HEK293T (cell line): ENCODE measurements around the gene PPY.
A peak's percentile ranks its signal among the peaks of the same experiment; 100 is the strongest.
"Not testable (repeated sequence)": the region's sequence is repeated elsewhere in the genome, so short reads cannot be mapped to it uniquely, and the experiment has no call there.

ENCODE experiments used
- CTCF ChIA-PET: fragments of 350-600 bp; formaldehyde crosslinking; extraction: SDS; loops from one replicate; lab custom pipeline; 2021; ENCODE audit warnings: antibody characterized with exemption, inconsistent platforms; lab: Yijun Ruan, JAX
- POLR2A ChIA-PET: fragments of 350-600 bp; formaldehyde crosslinking; extraction: SDS; loops from one replicate; lab custom pipeline; 2020; ENCODE audit warnings: antibody characterized with exemption, inconsistent platforms; lab: Yijun Ruan, JAX
- DNase-seq: peaks from one replicate; pipeline ENCODE4 v3.0.0; 2012; ENCODE audit warnings: mixed read lengths; ENCODE audit errors: extremely low spot score
- ARNT ChIP-seq: fragments of 450-650 bp; IDR thresholded peaks from 2 replicates; pipeline ENCODE4 v1.6.1; 2017; ENCODE audit warnings: mild to moderate bottlenecking
- BHLHE40 ChIP-seq: fragments of 450-650 bp; IDR thresholded peaks from 2 replicates; pipeline ENCODE4 v1.6.1; 2016; ENCODE audit warnings: mild to moderate bottlenecking, moderate library complexity, borderline replicate concordance
- CTBP1 ChIP-seq: fragments of 450-650 bp; IDR thresholded peaks from 2 replicates; pipeline ENCODE4 v1.6.1; 2016; ENCODE audit warnings: borderline replicate concordance
- ELF4 ChIP-seq: fragments of 450-650 bp; IDR thresholded peaks from 2 replicates; pipeline ENCODE4 v1.6.1; 2017; ENCODE audit warnings: antibody characterized with exemption
- FOXA1 ChIP-seq: fragments of 450-650 bp; IDR thresholded peaks from 2 replicates; pipeline ENCODE4 v1.6.1; 2016; ENCODE audit warnings: mild to moderate bottlenecking
- FOXK2 ChIP-seq: fragments of 450-650 bp; IDR thresholded peaks from 2 replicates; pipeline ENCODE4 v1.6.1; 2016; ENCODE audit warnings: mild to moderate bottlenecking
- FOXM1 ChIP-seq: fragments of 450-650 bp; IDR thresholded peaks from 2 replicates; pipeline ENCODE4 v1.6.1; 2017; ENCODE audit warnings: mild to moderate bottlenecking, borderline replicate concordance
- HDGF ChIP-seq: fragments of 450-650 bp; IDR thresholded peaks from 2 replicates; pipeline ENCODE4 v1.6.1; 2017; ENCODE audit warnings: antibody characterized with exemption, borderline replicate concordance
- L3MBTL2 ChIP-seq: fragments of 450-650 bp; conservative IDR thresholded peaks from 2 replicates; pipeline ENCODE4 v1.6.1; 2016; ENCODE audit warnings: mild to moderate bottlenecking
- LEF1 ChIP-seq: fragments of 450-650 bp; IDR thresholded peaks from 2 replicates; pipeline ENCODE4 v1.6.1; 2017; ENCODE audit warnings: mild to moderate bottlenecking, borderline replicate concordance
- NFRKB ChIP-seq: fragments of 450-650 bp; IDR thresholded peaks from 2 replicates; pipeline ENCODE4 v1.6.1; 2016; ENCODE audit warnings: mild to moderate bottlenecking, moderate library complexity
- PKNOX1 ChIP-seq: fragments of 450-650 bp; IDR thresholded peaks from 2 replicates; pipeline ENCODE4 v1.6.1; 2016
- SP1 ChIP-seq: fragments of 450-650 bp; IDR thresholded peaks from 2 replicates; pipeline ENCODE4 v1.6.1; 2017
- SUZ12 ChIP-seq: fragments of 450-650 bp; IDR thresholded peaks from 2 replicates; pipeline ENCODE4 v1.6.1; 2016; ENCODE audit warnings: mild to moderate bottlenecking
- TARDBP ChIP-seq: fragments of 450-650 bp; IDR thresholded peaks from 2 replicates; pipeline ENCODE4 v1.6.1; 2016
- ZNF384 ChIP-seq: fragments of 450-650 bp; IDR thresholded peaks from 2 replicates; pipeline ENCODE4 v1.6.1; 2016

Gene PPY

GRCh38 chr17:43976963-43977837, 34.9 kb upstream of the PPY start:
- DNase-seq = no peak
- POLR2A ChIA-PET = no interaction called here
- TF ChIP-seq HDGF (no peak), NFRKB (no peak), FOXM1 (no peak), ZNF384 (no peak), TARDBP (no peak), ARNT (no peak), CTBP1 (no peak), FOXA1 (no peak), PKNOX1 (no peak), FOXK2 (no peak), ELF4 (no peak), BHLHE40 (no peak), L3MBTL2 (no peak), LEF1 (no peak), SP1 (no peak), SUZ12 (no peak)
- CTCF ChIA-PET = interaction anchor here (0.7 kb wide), 1 partner anchor 84 kb away, joined by 3 read pairs; no protein-coding TSS in a partner anchor

- CTCF ChIA-PET = no interaction called here
- no peak for DNase-seq
These were observed 33.6 kb upstream of the PPY start for GRCh38 chr17:43975898-43976297.

GRCh38 chr17:43974382-43975266, 32.3 kb upstream of the PPY start:
- CTCF ChIA-PET = interaction anchor here (1.0 kb wide), 2 partner anchors 9 to 143 kb away, joined by 3 to 4 read pairs; no protein-coding TSS in a partner anchor

More at GRCh38 chr17:43975898-43976297, 33.6 kb upstream of the PPY start:
- POLR2A ChIA-PET = no interaction called here
- TF ChIP-seq LEF1 (no peak), SUZ12 (no peak), FOXM1 (no peak), NFRKB (no peak), FOXA1 (no peak), CTBP1 (no peak), PKNOX1 (no peak), L3MBTL2 (no peak), ZNF384 (no peak), FOXK2 (no peak), SP1 (no peak), ELF4 (no peak)

GRCh38 chr17:43972444-43973212, 30.4 kb upstream of the PPY start:
- DNase-seq, POLR2A ChIA-PET: not testable (repeated sequence)
- CTCF ChIA-PET = interaction anchor here (0.7 to 0.8 kb wide), 2 partner anchors 28 to 29 kb away, joined by 3 read pairs; no protein-coding TSS in a partner anchor

More at GRCh38 chr17:43974382-43975266, 32.3 kb upstream of the PPY start:
- DNase-seq = no peak
- TF ChIP-seq LEF1 = no peak
- TF ChIP-seq PKNOX1 = peak; percentile 63; the same call in 1 of the 2 replicates
- POLR2A ChIA-PET = interaction anchor here (0.8 to 1.7 kb wide), 2 partner anchors 9 to 92 kb away, joined by 3 to 6 read pairs; partner anchors contain the start of gene LSM12

GRCh38 chr17:43971436-43971835, 29.2 kb upstream of the PPY start:
- DNase-seq, POLR2A ChIA-PET: not testable (repeated sequence)
- CTCF ChIA-PET = interaction anchor here (0.6 to 0.8 kb wide), 2 partner anchors 28 to 69 kb away, joined by 3 read pairs; no protein-coding TSS in a partner anchor

- no peak for TF ChIP-seq HDGF
- TF ChIP-seq NFRKB = no peak
- ChIA-PET POLR2A (no interaction called here), CTCF (interaction anchor here (0.6 to 1.3 kb wide), 3 partner anchors 13 to 82 kb away, joined by 4 to 5 read pairs (median 5); no protein-coding TSS in a partner anchor)
- DNase-seq = no peak
These were observed 28.1 kb upstream of the PPY start for GRCh38 chr17:43970366-43970765.
